B cell (primary cell): ENCODE measurements around the gene RASA2. TPM values are rescaled to one million over a fixed set of nuclear protein-coding genes. Genes with fewer than 3 reads are reported as not detected.
"Not testable (repeated sequence)": the region's sequence is repeated elsewhere in the genome, so short reads cannot be mapped to it uniquely, and the experiment has no call there.

Experiments
- ATAC-seq: fragments of 200-7000 bp; cut with Tn5 transposase; one replicate; pipeline ENCODE4 v1.10.0; 2021; ENCODE audit warnings: low read depth, mild to moderate bottlenecking, moderate number of reproducible peaks, moderate library complexity
- CTCF ChIA-PET: fragments of 350-600 bp; sonication (Branson Sonifier 250); formaldehyde crosslinking; loops from one replicate; lab custom pipeline; 2021; ENCODE audit warnings: antibody characterized with exemption, inconsistent platforms; lab: Charles Lee
- POLR2A ChIA-PET: fragments of 350-600 bp; sonication (Branson Sonifier 250); formaldehyde crosslinking; loops from one replicate; lab custom pipeline; 2021; ENCODE audit warnings: antibody characterized with exemption; lab: Charles Lee
- DNase-seq: peaks from one replicate; pipeline ENCODE4 v3.0.0; 2013
- H2AFZ ChIP-seq: 2 replicates; pipeline ENCODE4 v1.6.1; 2012; ENCODE audit warnings: mild to moderate bottlenecking, low read depth, low read length; ENCODE audit not compliant: insufficient read depth, poor library complexity, severe bottlenecking
- H3K27ac ChIP-seq, 2 donors: 1 replicate in 1 of 2; 2 replicates in 1 of 2; pipeline ENCODE4 v1.5.1; 2012 to 2013; ENCODE audit warnings: low read length in 2 of 2, mild to moderate bottlenecking in 2 of 2, moderate library complexity in 1 of 2
- H3K27me3 ChIP-seq, 4 experiments: fragments of 200-600 bp in 1 of 4; sonication (generic) in 1 of 4; replicated peaks in 1 of 4; 1 replicate in 2 of 4; 2 replicates in 2 of 4; pipeline versions ENCODE4 v1.6.1 to v1.7.0; 2013 to 2016; ENCODE audit warnings: low read length in 3 of 4, mild to moderate bottlenecking in 2 of 4, mixed read lengths in 1 of 4, moderate library complexity in 1 of 4; ENCODE audit not compliant: insufficient read depth in 4 of 4, control insufficient read depth in 3 of 4; ENCODE audit errors: control extremely low read depth in 1 of 4
- H3K36me3 ChIP-seq, 2 experiments: replicated peaks in 1 of 2; 1 replicate in 1 of 2; 2 replicates in 1 of 2; pipeline versions ENCODE4 v1.6.1 to v1.7.1; 2013; ENCODE audit warnings: low read length in 1 of 2; ENCODE audit not compliant: insufficient read depth in 2 of 2, control insufficient read depth in 1 of 2; ENCODE audit errors: control extremely low read depth in 1 of 2, extremely low read depth in 1 of 2
- H3K4me1 ChIP-seq, 2 donors: fragments of 200-600 bp in 1 of 2; sonication (generic) in 1 of 2; 1 replicate in 1 of 2; 2 replicates in 1 of 2; pipeline versions ENCODE4 v1.5.1 to v1.6.1; 2013 to 2017; ENCODE audit warnings: low read length in 2 of 2; ENCODE audit not compliant: control insufficient read depth in 2 of 2, insufficient read depth in 2 of 2
- H3K4me2 ChIP-seq: replicated peaks from 2 replicates; pipeline ENCODE3; 2012; ENCODE audit warnings: mild to moderate bottlenecking, low read depth, low read length; ENCODE audit not compliant: poor library complexity, severe bottlenecking
- H3K4me3 ChIP-seq, 5 experiments: fragments of 200-600 bp in 1 of 5; sonication (generic) in 1 of 5; 1 replicate in 3 of 5; 2 replicates in 2 of 5; pipeline versions ENCODE4 v1.5.1 to v1.7.0; 2011 to 2016; ENCODE audit warnings: low read length in 4 of 5, mild to moderate bottlenecking in 4 of 5, low read depth in 2 of 5, control low read depth in 1 of 5, moderate library complexity in 1 of 5; ENCODE audit not compliant: insufficient read depth in 1 of 5; ENCODE audit errors: control extremely low read depth in 1 of 5, extremely low read depth in 1 of 5
- H3K79me2 ChIP-seq: fragments of 200-600 bp; sonication (generic); one replicate; pipeline ENCODE4 v1.6.0; 2016; ENCODE audit warnings: low read length; ENCODE audit not compliant: control insufficient read depth, insufficient read depth
- H3K9ac ChIP-seq: fragments of 200-600 bp; sonication (generic); 2 replicates; pipeline ENCODE4 v1.6.1; 2017; ENCODE audit warnings: mild to moderate bottlenecking, low read length, moderate library complexity
- H3K9me3 ChIP-seq, 3 donors: one replicate each; pipeline versions ENCODE4 v1.6.1 to v1.7.1; 2013; ENCODE audit warnings: low read length in 2 of 3; ENCODE audit not compliant: control insufficient read depth in 2 of 3, insufficient read depth in 1 of 3; ENCODE audit errors: control extremely low read depth in 1 of 3
- H4K20me1 ChIP-seq: 2 replicates; pipeline ENCODE4 v1.6.0; 2012; ENCODE audit warnings: mild to moderate bottlenecking, low read length; ENCODE audit not compliant: insufficient read depth, control insufficient read depth, poor library complexity, severe bottlenecking
- H3K27ac Mint-ChIP-seq: one replicate; pipeline ENCODE4 v1.8.0; 2021; ENCODE audit warnings: mixed read lengths
- H3K27me3 Mint-ChIP-seq: one replicate; pipeline ENCODE4 v1.8.0; 2021; ENCODE audit warnings: mixed read lengths
- H3K4me1 Mint-ChIP-seq: one replicate; pipeline ENCODE4 v1.8.0; 2021; ENCODE audit warnings: mixed read lengths
- H3K4me3 Mint-ChIP-seq: one replicate; pipeline ENCODE4 v1.8.0; 2021; ENCODE audit warnings: mixed read lengths
- H3K9me3 Mint-ChIP-seq: one replicate; pipeline ENCODE4 v1.8.0; 2022; ENCODE audit warnings: mixed read lengths; ENCODE audit not compliant: insufficient read depth
- CTCF ChIP-seq: fragments of 200-600 bp; IDR thresholded peaks from one replicate; pipeline ENCODE4 v1.8.0; 2022; ENCODE audit warnings: antibody characterized with exemption, mild to moderate bottlenecking
- EZH2 ChIP-seq: IDR thresholded peaks from 2 replicates; pipeline ENCODE4 v1.6.1; 2012; ENCODE audit warnings: borderline replicate concordance, low read depth, mild to moderate bottlenecking, moderate library complexity, low read length; ENCODE audit not compliant: insufficient read depth, poor library complexity, severe bottlenecking
- WGBS: methylation state at CpG from one replicate; pipeline ENCODE4 v1.1.5; 2013; ENCODE audit warnings: missing lambda C conversion rate; ENCODE audit not compliant: insufficient coverage; 5-methylcytosine and 5-hydroxymethylcytosine counted together
- intact Hi-C: fragments of 100-400 bp; cut with micrococcal nuclease; formaldehyde crosslinking; loops from one replicate; pipeline ENCODE4 v1.10.0; 2022
- polyA plus RNA-seq: library from polyadenylated mRNA; depleted of rRNA; stranded (reverse); fragments of >200 nt; gene quantifications from 2 replicates; pipeline ENCODE4 v1.2.3, GENCODE V29; 2012
- total RNA-seq, 2 donors: library from RNA; stranded (reverse); fragments of 120-200 nt in 1 of 2; gene quantifications; 1 replicate in 1 of 2; 2 replicates in 1 of 2; pipeline versions ENCODE4 v1.2.3 to v1.2.4, GENCODE V29; 2013 to 2022

Gene RASA2
- total and polyA plus RNA-seq, 2 donors (not counting 1 experiment from before 2014, with no cell fraction given) = 12.3 to 47.7 TPM

- Histone ChIP-seq H3K79me2 (peaks cover 5% of the 10 kb centered on the region), H2AFZ (no peak overlapping the region), H3K9ac (no peak overlapping the region), H4K20me1 (no peaks in the 10 kb centered on the region), H3K4me3 (no peak overlapping the region), H3K4me2 (no peak overlapping the region), H3K36me3 (no peaks in the 10 kb centered on the region), H3K27ac (no peak overlapping the region), H3K9me3 (no peaks in the 10 kb centered on the region), H3K27me3 (no peaks in the 10 kb centered on the region), H3K4me1 (peaks cover under 1 to 5% of the 10 kb centered on the region in 2 donors)
- no peak for ATAC-seq
- WGBS = no CpG with 5 or more reads among the region's 2 CpGs
- TF ChIP-seq EZH2 (no peak), CTCF (no peak)
- Mint-ChIP-seq H3K9me3 (no peaks in the 10 kb centered on the region), H3K27ac (no peak overlapping the region), H3K4me1 (peaks cover 17% of the 10 kb centered on the region), H3K4me3 (no peak overlapping the region), H3K27me3 (no peaks in the 10 kb centered on the region)
- POLR2A ChIA-PET = interaction anchor here (0.7 kb wide), 2 partner anchors 14 to 169 kb away, joined by 4 to 7 read pairs; no protein-coding TSS in a partner anchor
- CTCF ChIA-PET = interaction anchor here (1.0 to 1.1 kb wide), 2 partner anchors 26 to 29 kb away, joined by 4 read pairs; no protein-coding TSS in a partner anchor
- intact Hi-C loops = no loop called here
- DNase-seq = no peak
Measured at GRCh38 chr3:141478139-141478538, 8.7 kb upstream of the RASA2 start.

GRCh38 chr3:141478840-141479239 is 8.0 kb upstream of the RASA2 start:
- H3K27me3 Mint-ChIP-seq, H3K4me3 Mint-ChIP-seq, intact Hi-C loops, H3K9me3 ChIP-seq, H3K4me3 ChIP-seq, DNase-seq, H3K27ac ChIP-seq, H3K27me3 ChIP-seq, H2AFZ ChIP-seq, H3K9ac ChIP-seq, H3K79me2 ChIP-seq, H3K4me2 ChIP-seq, ATAC-seq, H3K4me1 ChIP-seq, H3K36me3 ChIP-seq, H4K20me1 ChIP-seq, H3K9me3 Mint-ChIP-seq: not testable (repeated sequence)
- TF ChIP-seq CTCF = peak; percentile 8
- Mint-ChIP-seq H3K27ac (peak overlapping the region; percentile 4), H3K4me1 (peaks cover 22% of the 10 kb centered on the region)
- POLR2A ChIA-PET = interaction anchor here (0.7 kb wide), 2 partner anchors 13 to 168 kb away, joined by 4 to 7 read pairs; no protein-coding TSS in a partner anchor
- CTCF ChIA-PET = interaction anchor here (0.6 to 4.6 kb wide), 4 partner anchors 27 to 81 kb away, joined by 3 to 26 read pairs (median 4); no protein-coding TSS in a partner anchor
- WGBS = no CpG with 5 or more reads among the region's 1 CpG
